ENCODE data around the gene KRT6B. TPM values are rescaled to one million over a fixed set of nuclear protein-coding genes. Genes with fewer than 3 reads are reported as not detected.
"Not testable (repeated sequence)": the region's sequence is repeated elsewhere in the genome, so short reads cannot be mapped to it uniquely, and the experiment has no call there.

Gene KRT6B
- polyA plus RNA-seq (2013): not detected in 2 replicates

DNA sequence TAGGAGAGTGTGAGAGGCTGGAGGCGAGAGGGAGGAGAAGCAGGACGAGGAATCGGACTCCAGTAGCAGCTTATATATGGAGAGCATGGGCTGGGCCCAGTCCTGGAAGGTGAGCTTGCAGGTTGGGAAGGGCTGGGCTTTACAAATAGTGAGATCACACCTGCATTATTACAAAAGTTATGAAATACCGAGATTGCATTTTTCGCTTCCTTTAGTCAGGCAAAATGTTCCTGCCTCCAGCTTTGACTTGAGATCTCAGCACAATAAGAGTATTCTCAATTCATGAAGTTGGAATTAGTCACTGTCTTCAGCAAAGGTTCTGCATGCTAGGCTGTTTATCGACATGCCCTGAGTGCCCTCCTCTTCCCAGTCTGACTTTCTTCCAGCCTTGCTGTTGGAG, at the start of gene KRT6B:
KRT6B (minus strand) TSS at position 46 of the 400 bp plus-strand sequence. CDS start 68 bp downstream, outside the sequence.
- H3K14ac ChIP-seq (ENCODE audit: low read length): no peak within 1 kb of the TSS
- no peak within 1 kb of the TSS for H3K4ac ChIP-seq (ENCODE audit: low read depth, low read length)
- peaks cover 2% of the 10 kb centered on the region for H3K9me3 ChIP-seq (ENCODE audit: insufficient read depth, low read depth, low read length)
- peak in 1 of 2 donors; percentile 19 for DNase-seq
- no peak within 1 kb of the TSS for H3K23ac ChIP-seq (ENCODE audit: low read length)
- H3K27me3 ChIP-seq (ENCODE audit: insufficient read depth, low read length): no peaks in the 10 kb centered on the region
- no peaks in the 10 kb centered on the region for H3K79me1 ChIP-seq (ENCODE audit: low read length)
- H2AFZ ChIP-seq (ENCODE audit: insufficient read depth, low read length, poor library complexity): no peak within 1 kb of the TSS
- no peak within 1 kb of the TSS for H2BK120ac ChIP-seq (ENCODE audit: insufficient read depth, low read length, poor library complexity)
- no peak within 1 kb of the TSS for H3K18ac ChIP-seq (ENCODE audit: low read length)
- H4K12ac ChIP-seq (ENCODE audit: low read depth, low read length): no peak within 1 kb of the TSS
- H3K27ac ChIP-seq (ENCODE audit: low read depth, low read length): no peak within 1 kb of the TSS
- H4K91ac ChIP-seq (ENCODE audit: low read depth, low read length): no peak within 1 kb of the TSS
- no CpG with 5 or more reads among the region's 6 CpGs for WGBS (ENCODE audit: extremely low coverage, insufficient coverage, insufficient read length)
- H3K79me2 ChIP-seq (ENCODE audit: control insufficient read depth, insufficient read depth, low read length, poor library complexity): no peaks in the 10 kb centered on the region
- H3K4me3 ChIP-seq (ENCODE audit: low read depth, low read length): no peak within 1 kb of the TSS
- H2BK12ac ChIP-seq (ENCODE audit: low read length): no peak within 1 kb of the TSS
- no peak within 1 kb of the TSS for H4K8ac ChIP-seq (ENCODE audit: low read depth, low read length)
- H2BK5ac ChIP-seq (ENCODE audit: low read depth, low read length, poor library complexity): no peak within 1 kb of the TSS
- no peak within 1 kb of the TSS for H3K4me2 ChIP-seq (ENCODE audit: low read length)
- H3K36me3 ChIP-seq (ENCODE audit: control insufficient read depth in 1 of 2, insufficient read depth in 2 of 2, low read length in 2 of 2): no peaks in the 10 kb centered on the region
- H3K9ac ChIP-seq (ENCODE audit: low read length): no peak within 1 kb of the TSS
- no peaks in the 10 kb centered on the region for H3K4me1 ChIP-seq (ENCODE audit: control insufficient read depth in 1 of 2, insufficient read depth in 2 of 2, low read length in 2 of 2)
- H2AK5ac ChIP-seq (ENCODE audit: low read length): no peak within 1 kb of the TSS

- Histone ChIP-seq H3K23ac (ENCODE audit: low read length) (no peak overlapping the region), H2BK5ac (ENCODE audit: low read depth, low read length, poor library complexity) (no peak overlapping the region), H4K91ac (ENCODE audit: low read depth, low read length) (no peak overlapping the region), H2AFZ (ENCODE audit: insufficient read depth, low read length, poor library complexity) (no peak overlapping the region), H2BK12ac (ENCODE audit: low read length) (no peak overlapping the region), H3K14ac (ENCODE audit: low read length) (no peak overlapping the region), H3K4ac (ENCODE audit: low read depth, low read length) (no peak overlapping the region), H3K79me2 (ENCODE audit: control insufficient read depth, insufficient read depth, low read length, poor library complexity) (no peaks in the 10 kb centered on the region), H3K9ac (ENCODE audit: low read length) (no peak overlapping the region), H3K9me3 (ENCODE audit: insufficient read depth, low read depth, low read length) (peaks cover 1% of the 10 kb centered on the region), H3K27me3 (ENCODE audit: insufficient read depth, low read length) (no peaks in the 10 kb centered on the region), H4K12ac (ENCODE audit: low read depth, low read length) (no peak overlapping the region), H3K18ac (ENCODE audit: low read length) (no peak overlapping the region), H3K27ac (ENCODE audit: low read depth, low read length) (no peak overlapping the region), H2AK5ac (ENCODE audit: low read length) (no peak overlapping the region), H2BK120ac (ENCODE audit: insufficient read depth, low read length, poor library complexity) (no peak overlapping the region), H3K4me2 (ENCODE audit: low read length) (no peak overlapping the region), H3K4me3 (ENCODE audit: low read depth, low read length) (no peak overlapping the region), H3K4me1 (ENCODE audit: control insufficient read depth in 1 of 2, insufficient read depth in 2 of 2, low read length in 2 of 2) (peaks cover 4% of the 10 kb centered on the region in 2 experiments), H4K8ac (ENCODE audit: low read depth, low read length) (no peak overlapping the region), H3K79me1 (ENCODE audit: low read length) (no peaks in the 10 kb centered on the region), H3K36me3 (ENCODE audit: control insufficient read depth in 1 of 2, insufficient read depth in 2 of 2, low read length in 2 of 2) (no peaks in the 10 kb centered on the region)
- DNase-seq: peak in 1 of 2 donors; percentile 15
- no CpG with 5 or more reads among the region's 7 CpGs for WGBS (ENCODE audit: extremely low coverage, insufficient coverage, insufficient read length)
Measured at GRCh38 chr12:52501490-52501889, 49.5 kb upstream of the KRT6B start.

- not testable (repeated sequence) for H3K14ac ChIP-seq (ENCODE audit: low read length); H3K9ac ChIP-seq (ENCODE audit: low read length); H2BK12ac ChIP-seq (ENCODE audit: low read length); H2BK120ac ChIP-seq (ENCODE audit: insufficient read depth, low read length, poor library complexity); H3K4me2 ChIP-seq (ENCODE audit: low read length); H4K12ac ChIP-seq (ENCODE audit: low read depth, low read length); H3K23ac ChIP-seq (ENCODE audit: low read length); H3K27me3 ChIP-seq (ENCODE audit: insufficient read depth, low read length); DNase-seq; H3K18ac ChIP-seq (ENCODE audit: low read length); H3K9me3 ChIP-seq (ENCODE audit: insufficient read depth, low read depth, low read length); H4K8ac ChIP-seq (ENCODE audit: low read depth, low read length); H2AFZ ChIP-seq (ENCODE audit: insufficient read depth, low read length, poor library complexity); H3K36me3 ChIP-seq (ENCODE audit: control insufficient read depth in 1 of 2, insufficient read depth in 2 of 2, low read length in 2 of 2); H3K4ac ChIP-seq (ENCODE audit: low read depth, low read length); H2AK5ac ChIP-seq (ENCODE audit: low read length); H3K27ac ChIP-seq (ENCODE audit: low read depth, low read length); H3K4me3 ChIP-seq (ENCODE audit: low read depth, low read length); H3K79me1 ChIP-seq (ENCODE audit: low read length); H2BK5ac ChIP-seq (ENCODE audit: low read depth, low read length, poor library complexity); H3K79me2 ChIP-seq (ENCODE audit: control insufficient read depth, insufficient read depth, low read length, poor library complexity); H4K91ac ChIP-seq (ENCODE audit: low read depth, low read length)
- WGBS (ENCODE audit: extremely low coverage, insufficient coverage, insufficient read length): no CpG with 5 or more reads among the region's 6 CpGs
- H3K4me1 ChIP-seq (ENCODE audit: control insufficient read depth in 1 of 2, insufficient read depth in 2 of 2, low read length in 2 of 2): peaks cover 9 to 10% of the 10 kb centered on the region in 2 experiments
Measured at GRCh38 chr12:52500574-52500973, 48.6 kb upstream of the KRT6B start.

DNA sequence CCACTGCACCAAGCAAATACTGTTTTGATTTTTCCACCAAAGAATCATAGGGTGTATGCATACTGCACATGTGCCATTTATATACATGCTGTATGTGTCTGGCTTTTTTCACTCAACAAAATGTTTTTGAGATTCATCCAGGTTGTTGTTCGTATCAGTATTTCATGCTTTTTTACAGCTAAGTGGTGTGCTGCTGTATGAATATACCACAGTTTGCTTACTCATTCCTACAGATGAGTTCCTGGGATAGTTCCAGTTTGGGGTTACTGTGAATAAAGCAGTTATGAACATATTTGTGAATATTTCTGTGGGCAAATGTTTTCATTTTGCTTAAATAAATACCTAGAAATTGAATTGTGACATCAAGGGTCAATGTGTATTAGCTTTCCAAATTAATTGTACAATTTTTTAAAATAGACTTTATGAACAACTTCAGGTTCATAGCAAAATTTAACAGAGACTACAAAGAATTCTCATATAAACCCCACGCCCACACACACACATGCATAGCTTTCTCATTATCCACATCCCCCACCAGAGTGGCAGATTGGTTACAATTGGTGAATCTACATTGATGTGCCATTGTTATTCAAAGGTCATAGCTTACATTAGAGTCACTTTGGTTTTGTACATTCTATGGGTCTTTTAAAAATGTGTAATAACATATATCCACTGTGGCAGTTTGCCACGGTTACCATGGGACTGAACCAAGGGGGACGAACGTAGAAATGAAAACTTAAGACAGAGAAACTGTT, 48.0 kb upstream of the KRT6B start:
- no peak overlapping the region for H4K12ac ChIP-seq (ENCODE audit: low read depth, low read length)
- H3K27ac ChIP-seq (ENCODE audit: low read depth, low read length): no peak overlapping the region
- H3K23ac ChIP-seq (ENCODE audit: low read length): no peak overlapping the region
- H3K4me2 ChIP-seq (ENCODE audit: low read length): no peak overlapping the region
- no peak overlapping the region for H2BK5ac ChIP-seq (ENCODE audit: low read depth, low read length, poor library complexity)
- H3K4me1 ChIP-seq (ENCODE audit: control insufficient read depth in 1 of 2, insufficient read depth in 2 of 2, low read length in 2 of 2): peaks cover 9 to 10% of the 10 kb centered on the region in 2 experiments
- no peak overlapping the region for H4K91ac ChIP-seq (ENCODE audit: low read depth, low read length)
- no peak overlapping the region for H3K4ac ChIP-seq (ENCODE audit: low read depth, low read length)
- H3K9ac ChIP-seq (ENCODE audit: low read length): no peak overlapping the region
- H3K79me1 ChIP-seq (ENCODE audit: low read length): no peaks in the 10 kb centered on the region
- no peaks in the 10 kb centered on the region for H3K79me2 ChIP-seq (ENCODE audit: control insufficient read depth, insufficient read depth, low read length, poor library complexity)
- H4K8ac ChIP-seq (ENCODE audit: low read depth, low read length): no peak overlapping the region
- no peak overlapping the region for H3K14ac ChIP-seq (ENCODE audit: low read length)
- WGBS (ENCODE audit: extremely low coverage, insufficient coverage, insufficient read length): no CpG with 5 or more reads among the region's 5 CpGs
- no peak overlapping the region for H3K18ac ChIP-seq (ENCODE audit: low read length)
- no peaks in the 10 kb centered on the region for H3K27me3 ChIP-seq (ENCODE audit: insufficient read depth, low read length)
- no peaks in the 10 kb centered on the region for H3K36me3 ChIP-seq (ENCODE audit: control insufficient read depth in 1 of 2, insufficient read depth in 2 of 2, low read length in 2 of 2)
- H2BK12ac ChIP-seq (ENCODE audit: low read length): no peak overlapping the region
- no peak for DNase-seq
- H3K4me3 ChIP-seq (ENCODE audit: low read depth, low read length): no peak overlapping the region
- peaks cover 1% of the 10 kb centered on the region for H3K9me3 ChIP-seq (ENCODE audit: insufficient read depth, low read depth, low read length)
- no peak overlapping the region for H2BK120ac ChIP-seq (ENCODE audit: insufficient read depth, low read length, poor library complexity)
- H2AK5ac ChIP-seq (ENCODE audit: low read length): no peak overlapping the region
- H2AFZ ChIP-seq (ENCODE audit: insufficient read depth, low read length, poor library complexity): no peak overlapping the region
